Esophagus squamous epithelium (tissue), 5 donors: ENCODE measurements around the gene ADPRHL1. TPM values are rescaled to one million over a fixed set of nuclear protein-coding genes. Genes with fewer than 3 reads are reported as not detected.
A peak's percentile ranks its signal among the peaks of the same experiment; 100 is the strongest.

Experiments used
- DNase-seq: peaks from one replicate; lab custom pipeline; 2025; lab: John Stamatoyannopoulos, UW
- H3K27ac ChIP-seq, 4 donors: fragments of 200-600 bp; sonication (generic); one replicate each; pipeline ENCODE4 v1.5.1; 2016 to 2019; ENCODE audit warnings: mild to moderate bottlenecking in 1 of 4
- H3K27me3 ChIP-seq, 4 donors: fragments of 200-600 bp; sonication (generic); 1 replicate in 3 of 4; 2 replicates in 1 of 4; pipeline versions ENCODE4 v1.5.1 to v1.6.0; 2017 to 2021; ENCODE audit warnings: antibody characterized with exemption in 1 of 4
- H3K36me3 ChIP-seq, 3 donors: fragments of 200-600 bp; sonication (generic); one replicate each; pipeline ENCODE4 v1.5.1; 2016 to 2019
- H3K4me1 ChIP-seq, 3 donors: fragments of 200-600 bp; sonication (generic); one replicate each; pipeline ENCODE4 v1.5.1; 2017 to 2019
- H3K4me3 ChIP-seq, 4 donors: fragments of 200-600 bp; sonication (generic); 1 replicate in 3 of 4; 2 replicates in 1 of 4; pipeline ENCODE4 v1.5.1; 2016 to 2019; ENCODE audit warnings: mild to moderate bottlenecking in 2 of 4, moderate library complexity in 1 of 4
- H3K9me3 ChIP-seq, 3 donors: fragments of 200-600 bp; sonication (generic); one replicate each; pipeline ENCODE4 v1.5.1; 2016 to 2019
- CTCF ChIP-seq, 6 experiments: fragments of 450-650 bp in 4 of 6; fragments of 200-600 bp in 2 of 6; sonication (generic) in 2 of 6; IDR thresholded peaks; one replicate each; pipeline ENCODE4 v1.5.1; 2016 to 2019; ENCODE audit warnings: antibody characterized with exemption in 6 of 6, mild to moderate bottlenecking in 4 of 6, moderate library complexity in 4 of 6
- POLR2A ChIP-seq, 4 donors: fragments of 450-650 bp; IDR thresholded peaks; one replicate each; pipeline ENCODE4 v1.6.1; 2017; ENCODE audit warnings: antibody characterized with exemption in 4 of 4, mild to moderate bottlenecking in 4 of 4, moderate library complexity in 3 of 4
- WGBS, 2 donors: methylation state at CpG; one replicate each; pipeline ENCODE4 v1.1.5; 2018; 5-methylcytosine and 5-hydroxymethylcytosine counted together
- intact Hi-C: fragments of 100-400 bp; cut with DNase I; formaldehyde crosslinking; loops from one replicate; pipeline ENCODE4 v1.15.0; 2022
- total RNA-seq, 4 donors: library from RNA; depleted of rRNA; stranded (reverse); fragments of >200 nt; gene quantifications; one replicate each; pipeline ENCODE4 v1.1.0, GENCODE V29; 2016
- donor health status: DM: yes; HTN: yes; CAD: no.

The ADPRHL1 gene
- total RNA-seq, 4 donors from 2014 or later, result 0.31 to 3.5 (median 2.2) TPM

GRCh38 chr13:113425941-113426590 is 27.2 kb downstream of the ADPRHL1 start:
- no peak overlapping the region for H3K27ac ChIP-seq
- TF ChIP-seq CTCF (IDR thresholded peaks at IDR 0.05) (no peak), POLR2A (IDR thresholded peaks at IDR 0.05) (no peak)
- intact Hi-C loops, result no loop called here
- no peaks in the 10 kb centered on the region for H3K9me3 ChIP-seq
- whole genome bisulfite sequencing, 2 donors, result 90 to 100% methylated on average over 2 to 5 of the region's 22 CpGs
- no peak overlapping the region for H3K4me3 ChIP-seq
- H3K27me3 ChIP-seq, result no peaks in the 10 kb centered on the region
- no peak for DNase-seq
- peaks cover 0 to 16% (median 4%) of the 10 kb centered on the region in 3 donors for H3K4me1 ChIP-seq
- H3K36me3 ChIP-seq, result no peaks in the 10 kb centered on the region

- Histone ChIP-seq H3K4me3 (no peak overlapping the region), H3K4me1 (peaks cover 0 to 16% (median 4%) of the 10 kb centered on the region in 3 donors), H3K36me3 (no peaks in the 10 kb centered on the region), H3K9me3 (no peaks in the 10 kb centered on the region), H3K27me3 (peaks cover 0 to 1% (median 0%) of the 10 kb centered on the region in 4 donors), H3K27ac (no peak overlapping the region)
- intact Hi-C loops, result no loop called here
- WGBS, 2 donors, result 43 to 78% methylated on average over 3 of the region's 11 CpGs
- TF ChIP-seq POLR2A (IDR thresholded peaks at IDR 0.05) (no peak), CTCF (IDR thresholded peaks at IDR 0.05) (no peak)
- no peak for DNase-seq
Observed at GRCh38 chr13:113423520-113424163, 29.6 kb downstream of the ADPRHL1 start.

GRCh38 chr13:113422807-113423519 is 30.3 kb downstream of the ADPRHL1 start:
- 68 to 72% methylated on average over 10 to 13 of the region's 26 CpGs for WGBS, 2 donors
- no peak for DNase-seq
- intact Hi-C loops, result no loop called here
- peaks cover 0 to 8% (median 0%) of the 10 kb centered on the region in 4 donors for H3K27me3 ChIP-seq
- TF ChIP-seq POLR2A (IDR thresholded peaks at IDR 0.05), result no peak
- no peak for TF ChIP-seq CTCF (IDR thresholded peaks at IDR 0.05)
- peak overlapping the region in 3 of 4 donors; percentile 65 to 71 (median 67) for H3K27ac ChIP-seq
- H3K4me1 ChIP-seq, result peaks cover 0 to 16% (median 4%) of the 10 kb centered on the region in 3 donors
- H3K9me3 ChIP-seq, result no peaks in the 10 kb centered on the region
- no peaks in the 10 kb centered on the region for H3K36me3 ChIP-seq
- H3K4me3 ChIP-seq, result no peak overlapping the region

- Histone ChIP-seq H3K36me3 (no peaks in the 10 kb centered on the region), H3K27me3 (peaks cover 0 to 10% (median 0%) of the 10 kb centered on the region in 4 donors), H3K4me1 (peaks cover 0 to 16% (median 4%) of the 10 kb centered on the region in 3 donors), H3K27ac (peak overlapping the region; percentile 9 to 71 (median 66)), H3K4me3 (peak overlapping the region in 2 of 4 donors; percentile 1 to 7), H3K9me3 (no peaks in the 10 kb centered on the region)
- DNase-seq, result no peak
- 55 to 73% methylated on average over 8 to 9 of the region's 15 CpGs for WGBS, 2 donors
- TF ChIP-seq CTCF (IDR thresholded peaks at IDR 0.05) (no peak), POLR2A (IDR thresholded peaks at IDR 0.05) (no peak)
- intact Hi-C loops, result no loop called here
Observed at GRCh38 chr13:113421673-113422270, 31.5 kb downstream of the ADPRHL1 start.
